GM13976 (cell line): ENCODE data around the gene C11orf98.
"Not testable (repeated sequence)": the region's sequence is repeated elsewhere in the genome, so short reads cannot be mapped to it uniquely, and the experiment has no call there.

Source experiments
- DNase-seq: peaks from one replicate; pipeline ENCODE4 v3.0.0; 2012; ENCODE audit warnings: low spot score
- in situ Hi-C: fragments of 300-500 bp; cut with MboI; formaldehyde crosslinking; loops from one replicate; pipeline ENCODE4 v1.12.0; 2022; ENCODE audit warnings: low sequenced_read_pairs, mixed read lengths, inconsistent platforms; ENCODE audit not compliant: unreplicated experiment
- TF ChIP-seq, protein P1 (sequence below): IDR thresholded peaks from 2 replicates; pipeline ENCODE4 v1.5.1; 2012; ENCODE audit warnings: borderline replicate concordance, mild to moderate bottlenecking; ENCODE audit not compliant: insufficient read depth; ENCODE audit errors: extremely low read depth, missing control alignments, control extremely low read depth

The C11orf98 gene

GRCh38 chr11:62680825-62681240 is 15.8 kb upstream of the C11orf98 start:
- in situ Hi-C loops: no loop called here
- TF ChIP-seq, protein P1, sequence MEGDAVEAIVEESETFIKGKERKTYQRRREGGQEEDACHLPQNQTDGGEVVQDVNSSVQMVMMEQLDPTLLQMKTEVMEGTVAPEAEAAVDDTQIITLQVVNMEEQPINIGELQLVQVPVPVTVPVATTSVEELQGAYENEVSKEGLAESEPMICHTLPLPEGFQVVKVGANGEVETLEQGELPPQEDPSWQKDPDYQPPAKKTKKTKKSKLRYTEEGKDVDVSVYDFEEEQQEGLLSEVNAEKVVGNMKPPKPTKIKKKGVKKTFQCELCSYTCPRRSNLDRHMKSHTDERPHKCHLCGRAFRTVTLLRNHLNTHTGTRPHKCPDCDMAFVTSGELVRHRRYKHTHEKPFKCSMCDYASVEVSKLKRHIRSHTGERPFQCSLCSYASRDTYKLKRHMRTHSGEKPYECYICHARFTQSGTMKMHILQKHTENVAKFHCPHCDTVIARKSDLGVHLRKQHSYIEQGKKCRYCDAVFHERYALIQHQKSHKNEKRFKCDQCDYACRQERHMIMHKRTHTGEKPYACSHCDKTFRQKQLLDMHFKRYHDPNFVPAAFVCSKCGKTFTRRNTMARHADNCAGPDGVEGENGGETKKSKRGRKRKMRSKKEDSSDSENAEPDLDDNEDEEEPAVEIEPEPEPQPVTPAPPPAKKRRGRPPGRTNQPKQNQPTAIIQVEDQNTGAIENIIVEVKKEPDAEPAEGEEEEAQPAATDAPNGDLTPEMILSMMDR: peak; percentile 28
- peak; percentile 64 for DNase-seq

DNA sequence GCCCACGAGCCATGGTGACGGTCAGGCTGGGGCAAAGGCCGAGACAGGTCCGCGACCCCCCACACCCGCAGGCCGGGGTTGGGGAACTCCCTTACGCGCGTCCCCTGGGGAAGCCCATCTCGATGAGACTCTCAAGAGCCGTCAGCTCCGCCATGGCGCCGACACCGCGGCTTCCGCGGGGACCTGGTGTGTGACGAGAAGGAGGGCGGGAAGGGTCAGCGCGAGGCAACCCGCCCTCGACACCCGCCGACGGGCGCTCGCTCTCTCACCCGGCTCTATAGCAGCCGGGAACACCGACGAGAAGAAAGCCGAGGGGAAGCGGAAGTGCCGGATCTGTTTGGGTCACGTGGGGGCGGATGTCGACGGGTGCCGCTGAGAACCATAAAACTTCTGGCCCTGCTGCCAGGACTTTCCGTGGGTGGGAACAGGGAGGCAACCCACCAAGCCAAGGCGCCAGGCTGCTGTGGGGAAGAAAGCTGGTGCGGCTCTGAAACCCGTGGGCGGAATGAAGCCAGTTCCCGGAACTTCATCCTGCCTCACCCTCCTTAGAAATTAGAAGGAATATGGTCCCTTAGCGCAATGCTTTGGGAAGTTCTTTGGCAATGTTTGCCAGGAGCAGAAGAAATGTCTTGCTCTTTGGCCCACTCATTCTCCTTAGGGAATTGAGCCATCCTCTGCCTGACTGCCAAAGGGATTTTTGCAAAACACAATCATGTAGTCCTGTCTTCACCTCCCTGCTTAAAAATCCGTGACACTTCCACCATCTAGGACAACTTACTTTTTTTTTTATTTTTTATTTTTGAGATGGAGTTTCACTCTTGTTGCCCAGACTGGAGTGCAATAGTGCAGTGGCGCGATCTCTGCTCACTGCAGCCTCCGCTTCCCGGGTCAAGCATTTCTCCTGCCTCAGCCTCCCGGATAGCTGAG is 14.0 kb upstream of the C11orf98 start, which contains the start of gene UBXN1:
UBXN1 (minus strand) TSS at position 304 of the 927 bp plus-strand sequence; CDS start at position 154, 150 bp downstream.
- TF ChIP-seq, protein P1: no peak
- in situ Hi-C loops: no loop called here
- peak; percentile 94 for DNase-seq

- no peak for DNase-seq
- in situ Hi-C loops: no loop called here
- TF ChIP-seq, protein P1: no peak
Observed at GRCh38 chr11:62678433-62678769, 13.4 kb upstream of the C11orf98 start.

DNA sequence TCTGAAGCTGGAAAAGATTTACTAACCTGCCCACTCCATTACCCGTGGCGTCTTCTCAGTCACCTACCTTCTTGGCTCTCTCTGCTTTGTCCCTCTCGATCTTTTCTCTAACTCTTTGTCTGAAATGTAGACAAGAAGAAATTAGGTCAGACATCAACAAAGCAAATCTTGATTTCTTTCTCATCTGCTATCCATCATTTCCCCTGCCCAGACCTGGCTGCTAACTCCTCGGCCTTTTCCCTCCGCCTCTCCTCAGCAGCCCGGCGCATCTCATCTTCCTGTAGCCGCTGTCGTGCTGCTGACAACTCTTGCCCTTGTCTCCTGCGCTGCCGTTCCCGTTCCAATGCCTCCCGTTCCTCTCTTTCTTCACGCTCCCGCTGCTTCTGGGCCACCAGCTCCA is 12.7 kb upstream of the C11orf98 start:
- in situ Hi-C loops: no loop called here
- TF ChIP-seq, protein P1: no peak
- no peak for DNase-seq

DNA sequence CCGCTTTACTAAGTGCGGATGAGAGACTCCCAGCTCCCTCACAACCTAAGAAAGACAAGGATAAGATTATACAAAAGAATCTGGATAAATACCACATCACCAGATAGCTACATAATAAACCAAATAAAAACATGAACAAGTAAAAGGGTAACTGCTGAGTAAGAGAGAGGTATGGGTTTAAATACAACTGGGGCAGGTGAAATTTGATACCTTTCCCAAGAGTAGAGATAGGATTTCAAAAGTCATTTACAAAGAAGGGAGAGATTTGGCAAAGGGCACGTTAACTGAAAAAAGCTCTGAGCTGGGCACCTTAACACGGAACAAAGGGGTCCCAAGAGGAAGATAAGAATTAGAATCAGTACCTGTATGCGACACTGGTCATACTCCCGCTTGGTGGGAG is 12.1 kb upstream of the C11orf98 start:
- DNase-seq: no peak
- TF ChIP-seq, protein P1: no peak
- in situ Hi-C loops: no loop called here

DNA sequence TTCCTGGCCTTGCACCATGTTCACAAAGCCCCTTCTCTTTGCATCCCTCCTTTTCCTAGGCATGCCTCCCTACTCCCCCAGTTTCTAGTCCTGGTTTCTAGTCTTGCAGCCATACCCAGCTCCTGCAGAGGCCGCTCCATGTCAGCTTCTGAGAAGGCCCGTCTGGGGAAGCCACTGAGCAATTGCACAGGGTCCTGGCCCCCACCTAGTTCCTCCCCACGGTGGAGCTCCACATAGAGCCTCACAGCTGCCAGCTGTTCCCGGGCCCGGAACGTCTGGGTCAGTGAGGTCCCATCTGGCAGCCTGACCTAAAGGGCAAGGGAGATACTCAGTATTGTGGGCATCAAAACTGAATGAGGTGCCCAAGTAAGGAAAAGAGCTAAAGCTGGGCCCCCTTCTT is 11.7 kb upstream of the C11orf98 start:
- in situ Hi-C loops: no loop called here
- no peak for DNase-seq
- TF ChIP-seq, protein P1: no peak

DNA sequence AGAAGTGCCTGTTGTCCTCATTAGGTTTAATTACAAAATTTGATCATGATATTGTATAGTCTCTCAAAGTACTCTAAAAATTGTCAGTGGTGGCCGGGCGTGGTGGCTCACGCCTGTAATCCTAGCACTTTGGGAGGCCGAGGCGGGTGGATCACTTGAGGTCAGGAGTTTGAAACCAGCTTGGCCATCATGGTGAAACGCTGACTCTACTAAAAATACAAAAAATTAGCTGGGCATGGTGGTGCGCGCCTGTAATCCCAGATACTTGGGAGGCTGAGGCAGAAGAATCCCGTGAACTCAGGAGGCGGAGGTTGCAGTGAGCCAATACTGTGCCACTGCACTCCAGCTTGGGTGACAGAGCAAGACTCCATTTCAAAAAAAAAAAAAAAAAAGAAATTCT is 10.4 kb upstream of the C11orf98 start:
- in situ Hi-C loops, DNase-seq: not testable (repeated sequence)
